Fibroblast of mammary gland (primary cell): ENCODE data around the gene PAQR6.

Experiments used
- DNase-seq: peaks from one replicate; pipeline ENCODE4 v3.0.0-alpha.2; 2010; ENCODE audit warnings: low read depth
- H3K4me3 ChIP-seq: 2 replicates; pipeline ENCODE4 v1.5.1; 2011; ENCODE audit warnings: low read depth, mild to moderate bottlenecking, low read length, moderate library complexity; ENCODE audit not compliant: control insufficient read depth
- TF ChIP-seq, protein P1 (sequence below): conservative IDR thresholded peaks from 2 replicates; pipeline ENCODE4 v1.5.1; 2011; ENCODE audit warnings: low read depth, low read length, inconsistent platforms; ENCODE audit not compliant: control insufficient read depth, insufficient read depth

The PAQR6 gene

GRCh38 chr1:156257711-156258110, 9.9 kb upstream of the PAQR6 start:
- TF ChIP-seq, protein P1, sequence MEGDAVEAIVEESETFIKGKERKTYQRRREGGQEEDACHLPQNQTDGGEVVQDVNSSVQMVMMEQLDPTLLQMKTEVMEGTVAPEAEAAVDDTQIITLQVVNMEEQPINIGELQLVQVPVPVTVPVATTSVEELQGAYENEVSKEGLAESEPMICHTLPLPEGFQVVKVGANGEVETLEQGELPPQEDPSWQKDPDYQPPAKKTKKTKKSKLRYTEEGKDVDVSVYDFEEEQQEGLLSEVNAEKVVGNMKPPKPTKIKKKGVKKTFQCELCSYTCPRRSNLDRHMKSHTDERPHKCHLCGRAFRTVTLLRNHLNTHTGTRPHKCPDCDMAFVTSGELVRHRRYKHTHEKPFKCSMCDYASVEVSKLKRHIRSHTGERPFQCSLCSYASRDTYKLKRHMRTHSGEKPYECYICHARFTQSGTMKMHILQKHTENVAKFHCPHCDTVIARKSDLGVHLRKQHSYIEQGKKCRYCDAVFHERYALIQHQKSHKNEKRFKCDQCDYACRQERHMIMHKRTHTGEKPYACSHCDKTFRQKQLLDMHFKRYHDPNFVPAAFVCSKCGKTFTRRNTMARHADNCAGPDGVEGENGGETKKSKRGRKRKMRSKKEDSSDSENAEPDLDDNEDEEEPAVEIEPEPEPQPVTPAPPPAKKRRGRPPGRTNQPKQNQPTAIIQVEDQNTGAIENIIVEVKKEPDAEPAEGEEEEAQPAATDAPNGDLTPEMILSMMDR: no peak
- no peak for DNase-seq
- H3K4me3 ChIP-seq: no peak overlapping the region

DNA sequence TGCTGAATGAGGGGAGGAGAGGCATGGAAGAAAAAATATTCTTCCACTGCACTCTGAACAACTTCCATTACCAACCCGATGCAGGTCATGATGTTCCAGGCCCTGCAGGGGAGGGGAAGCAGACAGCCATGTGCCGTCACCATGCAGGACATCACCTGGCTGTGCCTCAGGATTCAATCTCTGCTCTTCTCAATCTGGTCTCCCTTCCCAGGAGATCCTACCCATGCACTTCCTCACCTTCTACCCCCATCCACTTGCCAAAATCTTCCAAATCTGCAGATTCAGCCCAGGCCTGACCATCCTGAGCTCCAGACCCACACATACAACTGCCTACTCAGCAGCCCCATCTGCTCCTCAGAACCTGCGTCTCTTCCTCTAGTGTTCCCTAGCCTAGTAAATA, 5.8 kb upstream of the PAQR6 start:
- TF ChIP-seq, protein P1: no peak
- DNase-seq: no peak
- no peak overlapping the region for H3K4me3 ChIP-seq

- DNase-seq: no peak
- TF ChIP-seq, protein P1: no peak
- H3K4me3 ChIP-seq: no peak overlapping the region
Measured at GRCh38 chr1:156251527-156251926, 3.7 kb upstream of the PAQR6 start.

GRCh38 chr1:156249593-156249992, 1.7 kb upstream of the PAQR6 start:
- H3K4me3 ChIP-seq: no peak overlapping the region
- DNase-seq: no peak
- TF ChIP-seq, protein P1: no peak

DNA sequence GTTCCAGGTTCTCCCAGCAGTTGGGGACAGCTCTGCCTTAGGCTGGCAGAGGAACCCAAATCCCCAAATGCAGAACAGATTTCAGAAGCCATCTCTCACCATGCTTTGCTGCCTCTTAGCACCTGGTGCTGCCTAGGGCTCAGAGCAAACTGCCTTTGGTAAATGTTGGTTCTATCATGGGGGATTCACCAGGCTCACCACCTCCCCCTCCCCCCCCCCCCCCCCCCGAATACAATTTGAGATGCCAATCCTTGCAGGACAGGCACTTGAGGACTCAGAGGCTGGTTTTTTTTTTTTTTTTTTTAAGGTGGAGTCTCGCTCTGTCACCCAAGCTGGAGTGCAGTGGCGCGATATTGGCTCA, 447 bp upstream of the PAQR6 start:
- DNase-seq: no peak
- H3K4me3 ChIP-seq: no peak overlapping the region
- TF ChIP-seq, protein P1: no peak

GRCh38 chr1:156246781-156247459, 936 bp downstream of the PAQR6 start:
- TF ChIP-seq, protein P1: no peak
- DNase-seq: no peak
- no peak overlapping the region for H3K4me3 ChIP-seq
